Measurements from ENCODE around the gene HIVEP1.
A peak's percentile ranks its signal among the peaks of the same experiment; 100 is the strongest.

HIVEP1 gene

GRCh38 chr6:12012558-12013306, 620 bp downstream of the HIVEP1 start:
- TF ChIP-seq ZFX (IDR thresholded peaks at IDR 0.05; ENCODE audit: borderline replicate concordance), result no peak
- TF ChIP-seq CTCF (IDR thresholded peaks at IDR 0.05), result no peak
- H3K27ac ChIP-seq, result peak overlapping the region; percentile 98

GRCh38 chr6:12013307-12013719, 1.2 kb downstream of the HIVEP1 start:
- H3K27ac ChIP-seq, result peak overlapping the region; percentile 98
- TF ChIP-seq ZFX (IDR thresholded peaks at IDR 0.05; ENCODE audit: borderline replicate concordance), result no peak
- no peak for TF ChIP-seq CTCF (IDR thresholded peaks at IDR 0.05)

DNA sequence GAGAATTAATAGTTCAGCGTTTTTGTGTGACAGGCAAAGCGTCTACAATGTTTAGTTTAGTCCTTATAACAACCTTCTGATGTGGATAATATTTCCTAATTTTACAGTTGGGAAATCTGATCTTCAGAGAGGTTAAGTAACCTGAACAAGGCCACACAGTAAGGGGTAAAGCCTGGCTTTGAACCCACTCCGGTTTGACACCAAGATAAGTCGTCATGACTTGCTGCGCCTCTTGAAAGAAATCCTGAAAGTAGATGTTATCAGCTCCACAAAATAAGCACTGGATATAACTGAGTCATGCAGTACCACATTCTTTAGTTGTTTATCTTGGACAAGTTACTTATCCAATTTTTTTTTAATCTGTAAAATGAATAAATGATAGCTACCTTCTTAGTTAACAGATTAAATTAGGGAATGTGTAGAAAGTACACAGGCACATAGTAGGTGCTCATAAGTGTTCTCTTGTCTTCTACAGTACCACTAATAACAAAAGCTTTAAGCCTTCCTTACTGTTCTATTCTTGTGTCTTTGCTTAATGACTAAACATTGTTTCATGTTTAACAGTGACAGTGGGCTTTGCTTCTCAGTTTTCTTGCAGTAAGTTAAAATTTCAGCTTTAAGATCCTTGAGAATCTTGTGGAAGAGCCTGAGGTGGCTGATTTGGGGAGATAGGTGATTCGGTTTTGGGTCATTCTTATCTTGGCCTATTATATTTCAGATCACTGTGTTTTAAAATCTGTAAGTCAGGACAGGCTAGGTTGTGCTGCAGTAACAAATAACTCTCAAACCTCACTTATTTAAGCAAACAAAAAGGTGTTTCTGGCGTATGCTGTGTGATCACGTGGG, 2.1 kb downstream of the HIVEP1 start:
- H3K27ac ChIP-seq, result no peak overlapping the region

GRCh38 chr6:12014873-12015149, 2.7 kb downstream of the HIVEP1 start:
- H3K27ac ChIP-seq, result no peak overlapping the region
- TF ChIP-seq CTCF (IDR thresholded peaks at IDR 0.05) (no peak), ZFX (IDR thresholded peaks at IDR 0.05; ENCODE audit: borderline replicate concordance) (no peak)

More for the DNA sequence above, 2.1 kb downstream of the HIVEP1 start:
- TF ChIP-seq ZFX (IDR thresholded peaks at IDR 0.05; ENCODE audit: borderline replicate concordance) (no peak), CTCF (IDR thresholded peaks at IDR 0.05) (no peak)

DNA sequence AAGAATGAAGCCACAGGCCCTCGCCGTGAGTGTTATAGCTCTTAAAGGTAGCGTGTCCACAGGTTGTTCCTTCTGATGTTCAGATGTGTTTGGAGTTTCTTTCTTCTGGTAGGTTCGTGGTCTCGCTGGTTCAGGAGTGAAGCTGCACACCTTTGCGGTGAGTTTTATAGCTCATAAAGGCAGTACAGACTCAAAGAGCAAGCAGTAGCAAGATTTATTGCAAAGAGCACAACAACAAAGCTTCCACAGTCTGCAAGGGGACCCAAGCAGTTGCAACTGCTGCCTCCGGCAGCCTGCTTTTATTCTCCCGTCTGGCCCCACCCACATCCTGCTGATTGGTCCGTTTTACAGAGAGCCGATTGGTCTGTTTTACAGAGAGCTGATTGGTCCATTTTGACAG, 5.2 kb downstream of the HIVEP1 start:
- no peak for TF ChIP-seq CTCF (IDR thresholded peaks at IDR 0.05)
- TF ChIP-seq ZFX (IDR thresholded peaks at IDR 0.05; ENCODE audit: borderline replicate concordance), result no peak

DNA sequence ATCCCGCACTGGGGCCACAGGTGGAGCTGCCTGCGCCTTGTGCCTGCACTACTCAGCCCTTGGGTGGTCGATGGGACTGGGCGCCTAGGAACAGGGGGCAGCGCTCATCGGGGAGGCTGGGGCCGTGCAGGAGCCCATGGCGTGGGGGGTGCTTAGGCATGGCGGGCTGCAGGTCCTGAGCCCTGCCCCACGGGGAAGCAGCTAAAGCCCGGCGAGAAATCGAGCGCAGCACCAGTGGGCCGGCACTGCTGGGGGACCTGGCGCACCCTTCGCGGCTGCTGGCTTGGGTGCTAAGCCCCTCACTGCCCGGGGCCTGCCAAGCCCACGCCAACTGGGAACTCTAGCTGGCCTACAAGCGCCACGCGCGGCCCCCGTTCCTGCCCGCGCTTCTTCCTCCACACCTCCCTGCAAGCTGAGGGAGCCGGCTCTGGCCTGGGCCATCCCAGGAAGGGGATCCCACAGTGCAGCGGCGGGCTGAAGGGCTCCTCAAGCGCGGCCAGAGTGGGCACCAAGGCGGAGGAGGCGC, 5.8 kb downstream of the HIVEP1 start:
- TF ChIP-seq ZFX (IDR thresholded peaks at IDR 0.05; ENCODE audit: borderline replicate concordance) (no peak), CTCF (IDR thresholded peaks at IDR 0.05) (no peak)

More for the DNA sequence above, 5.2 kb downstream of the HIVEP1 start:
- no peak overlapping the region for H3K27ac ChIP-seq

More for the DNA sequence above, 5.8 kb downstream of the HIVEP1 start:
- no peak overlapping the region for H3K27ac ChIP-seq
